ENCODE measurements around the gene SLC38A10. TPM values are rescaled to one million over a fixed set of nuclear protein-coding genes. Genes with fewer than 3 reads are reported as not detected.

The SLC38A10 gene
- total and polyA plus RNA-seq, 2 of the 4 experiments (the other 2 are of a cell fraction), result 12.7 to 46.7 TPM

- dilution Hi-C loops (cut with HindIII; ENCODE audit: low sequenced_read_pairs, unreplicated experiment), result no loop called here
- no peak overlapping the region for H3K4ac ChIP-seq (ENCODE audit: low read depth, low read length)
- no peak overlapping the region for H3K56ac ChIP-seq (ENCODE audit: extremely low read depth, insufficient read depth, low read length)
- WGBS, 2 experiments (ENCODE audit: extremely low coverage in 2 of 2, insufficient read length in 1 of 2), result 92% methylated on average over 22 of the region's 37 CpGs; no CpG with 5 or more reads in 1 of the 2 experiments
- no peak overlapping the region for H2AK5ac ChIP-seq (ENCODE audit: low read depth, low read length)
- 0 out of 2 replicates have a peak, but pooled peaks cover 3% of the 10 kb centered on the region for H3K9me1 ChIP-seq (ENCODE audit: insufficient read depth, low read length)
- peaks cover 6 to 38% of the 10 kb centered on the region in 2 experiments; a peak in 3 of 4 replicates for H3K79me1 ChIP-seq (ENCODE audit: low read depth in 1 of 2, low read length in 2 of 2)
- no peak overlapping the region for H3K9ac ChIP-seq (ENCODE audit: low read depth, low read length)
- intact Hi-C loops (cut with micrococcal nuclease), result no loop called here
- DNase-seq (no peak), ATAC-seq (ENCODE audit: low read depth) (no peak)
- H4K8ac ChIP-seq (ENCODE audit: low read depth in 2 of 2, low read length in 2 of 2), result no peak overlapping the region
- H3K27me3 ChIP-seq (ENCODE audit: control insufficient read depth, insufficient read depth, low read length), result no peaks in the 10 kb centered on the region
- H3K27ac ChIP-seq (ENCODE audit: insufficient read depth, low read length), result no peak overlapping the region
- peaks cover 20% of the 10 kb centered on the region for H3K36me3 ChIP-seq (ENCODE audit: control insufficient read depth, insufficient read depth, low read length)
- in situ Hi-C loops (cut with MboI; ENCODE audit: low sequenced_read_pairs), result no loop called here
- ChIA-PET CTCF (no interaction called here), POLR2A (ENCODE audit: unreplicated experiment) (no interaction called here)
- no peaks in the 10 kb centered on the region for H3K9me3 ChIP-seq (ENCODE audit: control insufficient read depth, insufficient read depth, low read length)
- H4K20me1 ChIP-seq (ENCODE audit: insufficient read depth, low read length), result peaks cover 25% of the 10 kb centered on the region
- no peak overlapping the region for H2BK15ac ChIP-seq (ENCODE audit: low read depth, low read length)
- TF ChIP-seq RCOR1 (IDR thresholded peaks at IDR 0.05; ENCODE audit: insufficient replicate concordance, low read length) (no peak), POLR2A (IDR thresholded peaks at IDR 0.05; ENCODE audit: low read depth, low read length) (no peak), ELK1 (IDR thresholded peaks at IDR 0.05; ENCODE audit: borderline replicate concordance, low read depth, low read length) (no peak), SMC3 (IDR thresholded peaks at IDR 0.05; ENCODE audit: low read depth, low read length) (no peak), MXI1 (IDR thresholded peaks at IDR 0.05; ENCODE audit: borderline replicate concordance, low read depth, low read length) (no peak), MAFK (IDR thresholded peaks at IDR 0.05; ENCODE audit: low read depth, low read length) (no peak), FOS (IDR thresholded peaks at IDR 0.05; ENCODE audit: low read depth, low read length) (no peak), RFX5 (IDR thresholded peaks at IDR 0.05; ENCODE audit: low read depth, low read length) (no peak), NFE2L2 (IDR thresholded peaks at IDR 0.05; ENCODE audit: low read depth, low read length) (no peak), USF2 (IDR thresholded peaks at IDR 0.05; ENCODE audit: low read depth, low read length) (no peak), MAZ (IDR thresholded peaks at IDR 0.05; ENCODE audit: borderline replicate concordance, low read depth, low read length) (no peak)
- TF ChIP-seq, protein P1, sequence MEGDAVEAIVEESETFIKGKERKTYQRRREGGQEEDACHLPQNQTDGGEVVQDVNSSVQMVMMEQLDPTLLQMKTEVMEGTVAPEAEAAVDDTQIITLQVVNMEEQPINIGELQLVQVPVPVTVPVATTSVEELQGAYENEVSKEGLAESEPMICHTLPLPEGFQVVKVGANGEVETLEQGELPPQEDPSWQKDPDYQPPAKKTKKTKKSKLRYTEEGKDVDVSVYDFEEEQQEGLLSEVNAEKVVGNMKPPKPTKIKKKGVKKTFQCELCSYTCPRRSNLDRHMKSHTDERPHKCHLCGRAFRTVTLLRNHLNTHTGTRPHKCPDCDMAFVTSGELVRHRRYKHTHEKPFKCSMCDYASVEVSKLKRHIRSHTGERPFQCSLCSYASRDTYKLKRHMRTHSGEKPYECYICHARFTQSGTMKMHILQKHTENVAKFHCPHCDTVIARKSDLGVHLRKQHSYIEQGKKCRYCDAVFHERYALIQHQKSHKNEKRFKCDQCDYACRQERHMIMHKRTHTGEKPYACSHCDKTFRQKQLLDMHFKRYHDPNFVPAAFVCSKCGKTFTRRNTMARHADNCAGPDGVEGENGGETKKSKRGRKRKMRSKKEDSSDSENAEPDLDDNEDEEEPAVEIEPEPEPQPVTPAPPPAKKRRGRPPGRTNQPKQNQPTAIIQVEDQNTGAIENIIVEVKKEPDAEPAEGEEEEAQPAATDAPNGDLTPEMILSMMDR (conservative IDR thresholded peaks at IDR 0.05; ENCODE audit: low read depth, low read length), result no peak
- no TSS peak for BruUV-seq (replicated peaks)
- H3K14ac ChIP-seq (replicated peaks; ENCODE audit: low read depth, low read length), result no peak overlapping the region
- no peak overlapping the region for H3K23ac ChIP-seq (ENCODE audit: low read depth, low read length)
- no peak overlapping the region for H2BK5ac ChIP-seq (ENCODE audit: low read depth, low read length, poor library complexity, severe bottlenecking)
- H3K4me1 ChIP-seq (ENCODE audit: control insufficient read depth, insufficient read depth, low read length), result peaks cover 7% of the 10 kb centered on the region
- no peak overlapping the region for H2BK20ac ChIP-seq (ENCODE audit: low read depth, low read length)
- H3K18ac ChIP-seq (ENCODE audit: low read depth, low read length), result no peak overlapping the region
- H3K4me3 ChIP-seq (ENCODE audit: insufficient read depth, low read depth, low read length), result no peak overlapping the region
- H3K4me2 ChIP-seq (ENCODE audit: low read depth, low read length), result no peak overlapping the region
- no peak overlapping the region for H4K5ac ChIP-seq (ENCODE audit: low read depth, low read length)
- no peak overlapping the region for H2BK120ac ChIP-seq (ENCODE audit: low read depth, low read length)
- peak overlapping the region; percentile 21 for H2AFZ ChIP-seq (replicated peaks; ENCODE audit: low read length, poor library complexity)
- H2AK9ac ChIP-seq (replicated peaks; ENCODE audit: low read depth, low read length, poor library complexity), result peak overlapping the region; percentile 82
- no peak overlapping the region for H4K91ac ChIP-seq (ENCODE audit: insufficient read depth, low read depth, low read length)
These were observed 49.3 kb downstream of the SLC38A10 start for GRCh38 chr17:81245665-81246342.

Measured in IMR-90 (cell line).